NCI-H1417 (cell line): ENCODE measurements around the gene TAGLN2.

Experiments used
- DNase-seq, 3 experiments: peaks; one replicate each; lab custom pipeline; 2025; lab: John Stamatoyannopoulos, UW

TAGLN2 gene

GRCh38 chr1:159949123-159949522 is 23.8 kb upstream of the TAGLN2 start:
- DNase-seq, result no peak

GRCh38 chr1:159947942-159948341 is 22.6 kb upstream of the TAGLN2 start:
- no peak for DNase-seq

- no peak for DNase-seq
Measured at GRCh38 chr1:159946242-159947187, 21.2 kb upstream of the TAGLN2 start.

GRCh38 chr1:159945483-159946241 is 20.4 kb upstream of the TAGLN2 start, which contains the start of gene IGSF9:
IGSF9 (minus strand) TSS chr1:159945613; CDS start chr1:159943454, 2,159 bp downstream.
- DNase-seq, result peak; percentile 97 to 99 (median 98)

GRCh38 chr1:159944623-159945455 is 19.5 kb upstream of the TAGLN2 start:
- peak in 2 of 3 experiments; percentile 75 to 82 for DNase-seq

GRCh38 chr1:159943908-159944622 is 18.8 kb upstream of the TAGLN2 start:
- DNase-seq, result peak in 2 of 3 experiments; percentile 29 to 43

GRCh38 chr1:159943278-159943640 is 18.0 kb upstream of the TAGLN2 start:
- DNase-seq, result no peak

GRCh38 chr1:159942632-159943277 is 17.4 kb upstream of the TAGLN2 start:
- no peak for DNase-seq

GRCh38 chr1:159941591-159942560 is 16.6 kb upstream of the TAGLN2 start:
- DNase-seq, result peak in 2 of 3 experiments; percentile 64 to 82

GRCh38 chr1:159941141-159941540 is 15.8 kb upstream of the TAGLN2 start:
- peak in 2 of 3 experiments; percentile 65 to 86 for DNase-seq

- no peak for DNase-seq
Measured at GRCh38 chr1:159940006-159940620, 14.8 kb upstream of the TAGLN2 start.

- DNase-seq, result no peak
Measured at GRCh38 chr1:159939678-159940002, 14.3 kb upstream of the TAGLN2 start.

GRCh38 chr1:159938905-159939677 is 13.8 kb upstream of the TAGLN2 start:
- no peak for DNase-seq

- DNase-seq, result no peak
Measured at GRCh38 chr1:159938211-159938852, 13.0 kb upstream of the TAGLN2 start.

GRCh38 chr1:159937054-159937750 is 11.9 kb upstream of the TAGLN2 start:
- DNase-seq, result peak; percentile 64 to 78 (median 74)

- DNase-seq, result peak; percentile 64 to 88 (median 79)
Measured at GRCh38 chr1:159936273-159936904, 11.1 kb upstream of the TAGLN2 start.
